ENCODE data around the gene PDZK1.
"Not testable (repeated sequence)": the region's sequence is repeated elsewhere in the genome, so short reads cannot be mapped to it uniquely, and the experiment has no call there.

GRCh38 chr1:145726193-145726592, 19.0 kb upstream of the PDZK1 start:
- TF ChIP-seq CTCF, POLR2A (IDR thresholded peaks at IDR 0.05): not testable (repeated sequence)
